Liver (tissue), 3 donors: ENCODE data around the gene GDF2.
A peak's percentile ranks its signal among the peaks of the same experiment; 100 is the strongest.

Experiments used
- CTCF ChIP-seq: fragments of 150-350 bp; IDR thresholded peaks from 2 replicates; pipeline ENCODE4 v1.5.1; 2017; ENCODE audit warnings: improper control_type of control experiment, low read depth, low read length; ENCODE audit not compliant: missing input control
- HNF4A ChIP-seq, 2 donors: conservative IDR thresholded peaks; 2 replicates each; pipeline ENCODE4 v1.6.1; 2016; ENCODE audit warnings: antibody characterized with exemption in 2 of 2, mild to moderate bottlenecking in 2 of 2
- HNF4G ChIP-seq: IDR thresholded peaks from 2 replicates; pipeline ENCODE4 v1.6.1; 2016; ENCODE audit warnings: antibody characterized with exemption
- REST ChIP-seq: IDR thresholded peaks from 2 replicates; pipeline ENCODE4 v1.6.1; 2016; ENCODE audit warnings: antibody characterized with exemption, mild to moderate bottlenecking
- RXRA ChIP-seq, 2 donors: IDR thresholded peaks; 2 replicates each; pipeline ENCODE4 v1.6.1; 2017 to 2018; ENCODE audit warnings: antibody characterized with exemption in 2 of 2, mild to moderate bottlenecking in 1 of 2
- TAF1 ChIP-seq: conservative IDR thresholded peaks from 2 replicates; pipeline ENCODE4 v1.6.1; 2016; ENCODE audit warnings: antibody characterized with exemption, mild to moderate bottlenecking
- YY1 ChIP-seq: IDR thresholded peaks from 2 replicates; pipeline ENCODE4 v1.6.1; 2016; ENCODE audit warnings: antibody characterized with exemption, mild to moderate bottlenecking
- donor health status: healthy.
- donor health status: healthy.

- TF ChIP-seq HNF4G (no peak), CTCF (peak; percentile 94), TAF1 (no peak), RXRA (IDR thresholded peaks at IDR 0.05) (peak; percentile 30 to 71), HNF4A (conservative IDR thresholded peaks at IDR 0.05) (no peak), YY1 (no peak), REST (no peak)
Observed at GRCh38 chr10:47340608-47341170, 18.4 kb downstream of the GDF2 start.
